H1 (cell line): ENCODE data around the gene LAMB1. TPM values are rescaled to one million over a fixed set of nuclear protein-coding genes. Genes with fewer than 3 reads are reported as not detected.

Experiments used
- CREB1 ChIP-seq: IDR thresholded peaks from 2 replicates; pipeline ENCODE4 v1.6.1; 2012; ENCODE audit warnings: inconsistent platforms
- NANOG ChIP-seq: IDR thresholded peaks from 2 replicates; pipeline ENCODE4 v1.6.1; 2011; ENCODE audit warnings: low read length, low read depth, mild to moderate bottlenecking, inconsistent platforms; ENCODE audit not compliant: insufficient read depth, poor library complexity, severe bottlenecking
- YY1 ChIP-seq: IDR thresholded peaks from 2 replicates; pipeline ENCODE4 v1.6.1; 2011; ENCODE audit warnings: low read depth, mild to moderate bottlenecking, low read length
- polyA plus RNA-seq, 7 experiments: library from polyadenylated mRNA; depleted of rRNA in 3 of 7; stranded (reverse) in 5 of 7; unstranded in 2 of 7; fragments of >200 nt in 5 of 7; fragments of 200-250 nt in 2 of 7; gene quantifications; 1 replicate in 5 of 7; 2 replicates in 1 of 7; 4 replicates in 1 of 7; pipeline versions ENCODE4 v1.2.1 to v1.2.3, GENCODE V29; 2011 to 2013; ENCODE audit warnings: missing spikeins in 2 of 7, mixed read lengths in 2 of 7
- total RNA-seq: library from RNA; stranded (reverse); fragmentation: NEBNext Ultra II Directional; extraction: Animal tissue kit (Norgen Biotek cat#: 25700); gene quantifications from 2 replicates; pipeline ENCODE4 v1.2.1, GENCODE V29; 2021

LAMB1 gene
- total and polyA plus RNA-seq, 2 of the 8 experiments (the other 6 are each of a cell fraction or from before 2014, with no cell fraction given), result 31.9 to 38.5 TPM

DNA sequence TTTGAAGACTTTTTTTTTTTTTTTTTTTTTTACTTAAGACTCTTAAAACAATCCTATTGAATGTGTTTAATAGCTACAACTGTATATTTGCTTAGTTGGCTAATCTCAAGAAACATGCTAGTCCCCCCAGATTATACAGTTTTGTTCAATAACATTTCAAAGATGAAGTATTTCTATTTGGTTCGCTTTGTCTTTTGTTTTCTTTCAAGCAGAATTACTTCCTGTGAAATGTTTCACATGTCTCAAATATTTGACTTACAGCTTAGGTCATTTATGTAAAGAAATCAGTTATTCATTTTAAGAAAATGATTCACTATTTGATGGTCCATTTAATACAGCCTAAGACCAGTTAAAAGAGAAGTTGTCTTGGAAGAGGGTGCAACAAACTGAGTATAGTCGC lies 12.8 kb upstream of the LAMB1 start (continued):
- TF ChIP-seq CREB1 (no peak), YY1 (no peak), NANOG (no peak)
- TF ChIP-seq, all 59 proteins: peak for 0
